Left lobe of liver (tissue), 2 donors: Measurements from ENCODE around the gene UBE2N. TPM values are rescaled to one million over a fixed set of nuclear protein-coding genes. Genes with fewer than 3 reads are reported as not detected.
"Not testable (repeated sequence)": the region's sequence is repeated elsewhere in the genome, so short reads cannot be mapped to it uniquely, and the experiment has no call there.

Experiments used
- ATAC-seq: fragments of 200-7000 bp; cut with Tn5 transposase; one replicate; pipeline ENCODE4 v1.9.1; 2020; ENCODE audit warnings: mild to moderate bottlenecking, moderate library complexity
- DNase-seq: peaks from one replicate; pipeline ENCODE4 v3.0.0-alpha.2; 2020; ENCODE audit warnings: low spot score
- total RNA-seq: library from RNA; stranded (reverse); gene quantifications from one replicate; pipeline ENCODE4 v1.2.1, GENCODE V29; 2021
- donor health status: DM: no; HTN: no; CAD: no; lungs with moderate emphysema.
- donor health status: DM: no; HTN: yes; CAD: no.

Gene UBE2N
- total RNA-seq, 1 donor from 2014 or later = 25.1 TPM

- DNase-seq (no peak), ATAC-seq (no peak)
These were observed 6.0 kb upstream of the UBE2N start for GRCh38 chr12:93447555-93448290.

- DNase-seq = no peak
- ATAC-seq = no peak
These were observed 1.8 kb upstream of the UBE2N start for GRCh38 chr12:93443576-93443975.

- DNase-seq (no peak), ATAC-seq (peak; percentile 1)
These were observed 929 bp upstream of the UBE2N start for GRCh38 chr12:93442411-93443340.

GRCh38 chr12:93441081-93441616, 598 bp downstream of the UBE2N start:
- ATAC-seq = peak; percentile 34
- DNase-seq = peak; percentile 55

GRCh38 chr12:93440043-93440835, 1.5 kb downstream of the UBE2N start:
- DNase-seq (no peak), ATAC-seq (no peak)

- DNase-seq = no peak
- no peak for ATAC-seq
These were observed 3.3 kb downstream of the UBE2N start for GRCh38 chr12:93438266-93439050.

- DNase-seq (no peak), ATAC-seq (no peak)
These were observed 7.4 kb downstream of the UBE2N start for GRCh38 chr12:93434256-93434865.

- not testable (repeated sequence) for DNase-seq, ATAC-seq
These were observed 9.7 kb downstream of the UBE2N start for GRCh38 chr12:93432031-93432430.

- no peak for DNase-seq
- no peak for ATAC-seq
These were observed 11.5 kb downstream of the UBE2N start for GRCh38 chr12:93430280-93430679.

- no peak for ATAC-seq
- no peak for DNase-seq
These were observed 11.9 kb downstream of the UBE2N start for GRCh38 chr12:93429852-93430251.

GRCh38 chr12:93429448-93429847, 12.3 kb downstream of the UBE2N start:
- no peak for ATAC-seq
- no peak for DNase-seq

GRCh38 chr12:93427779-93428564, 13.8 kb downstream of the UBE2N start:
- DNase-seq = no peak
- ATAC-seq = no peak

- DNase-seq (no peak), ATAC-seq (no peak)
These were observed 15.3 kb downstream of the UBE2N start for GRCh38 chr12:93426412-93426805.

- DNase-seq = no peak
- ATAC-seq = no peak
These were observed 15.9 kb downstream of the UBE2N start for GRCh38 chr12:93425736-93426411.

GRCh38 chr12:93422050-93422449, 19.7 kb downstream of the UBE2N start:
- ATAC-seq = no peak
- no peak for DNase-seq

GRCh38 chr12:93419388-93420034, 22.2 kb downstream of the UBE2N start:
- DNase-seq (no peak), ATAC-seq (peak; percentile 94)

GRCh38 chr12:93417967-93418480, 23.7 kb downstream of the UBE2N start:
- ATAC-seq = no peak
- no peak for DNase-seq
